NCI-H146 (cell line): Measurements from ENCODE around the gene TTYH3.

Experiments
- DNase-seq: peaks from one replicate; lab custom pipeline; 2025; lab: John Stamatoyannopoulos, UW

Gene TTYH3

GRCh38 chr7:2635148-2635668 is 3.4 kb downstream of the TTYH3 start:
- DNase-seq: no peak

- DNase-seq: no peak
Observed at GRCh38 chr7:2635810-2636701, 4.3 kb downstream of the TTYH3 start.

- no peak for DNase-seq
Observed at GRCh38 chr7:2637066-2637471, 5.3 kb downstream of the TTYH3 start.

- DNase-seq: no peak
Observed at GRCh38 chr7:2637505-2638223, 5.9 kb downstream of the TTYH3 start.

GRCh38 chr7:2638224-2638991 is 6.6 kb downstream of the TTYH3 start:
- DNase-seq: no peak

- DNase-seq: no peak
Observed at GRCh38 chr7:2639181-2639681, 7.4 kb downstream of the TTYH3 start.

- DNase-seq: no peak
Observed at GRCh38 chr7:2639695-2640481, 8.1 kb downstream of the TTYH3 start.

GRCh38 chr7:2640482-2640830 is 8.7 kb downstream of the TTYH3 start:
- no peak for DNase-seq

GRCh38 chr7:2640846-2641316 is 9.1 kb downstream of the TTYH3 start:
- no peak for DNase-seq

- no peak for DNase-seq
Observed at GRCh38 chr7:2641406-2642393, 9.9 kb downstream of the TTYH3 start.

- DNase-seq: no peak
Observed at GRCh38 chr7:2643386-2644219, 11.8 kb downstream of the TTYH3 start.

- DNase-seq: no peak
Observed at GRCh38 chr7:2644220-2644561, 12.4 kb downstream of the TTYH3 start.

- DNase-seq: no peak
Observed at GRCh38 chr7:2644562-2645273, 12.9 kb downstream of the TTYH3 start.

- no peak for DNase-seq
Observed at GRCh38 chr7:2645274-2645868, 13.6 kb downstream of the TTYH3 start.

GRCh38 chr7:2646336-2646679 is 14.5 kb downstream of the TTYH3 start:
- no peak for DNase-seq

- DNase-seq: no peak
Observed at GRCh38 chr7:2646680-2647571, 15.1 kb downstream of the TTYH3 start.

- DNase-seq: no peak
Observed at GRCh38 chr7:2647594-2648172, 15.9 kb downstream of the TTYH3 start.
